GM21786 (cell line): ENCODE measurements around the gene CD59.
A peak's percentile ranks its signal among the peaks of the same experiment; 100 is the strongest.

ENCODE experiments used
- ATAC-seq: cut with Tn5 transposase; IDR thresholded peaks from one replicate; pipeline ENCODE4 v1.9.1; 2021; ENCODE audit not compliant: unreplicated experiment

CD59 gene, protein sequence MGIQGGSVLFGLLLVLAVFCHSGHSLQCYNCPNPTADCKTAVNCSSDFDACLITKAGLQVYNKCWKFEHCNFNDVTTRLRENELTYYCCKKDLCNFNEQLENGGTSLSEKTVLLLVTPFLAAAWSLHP

GRCh38 chr11:33736148-33736812, at the start of gene CD59:
Gene CD59 (minus strand): TSS chr11:33736423. CDS start chr11:33722445, 13,978 bp downstream.
- ATAC-seq: peak; percentile 56

DNA sequence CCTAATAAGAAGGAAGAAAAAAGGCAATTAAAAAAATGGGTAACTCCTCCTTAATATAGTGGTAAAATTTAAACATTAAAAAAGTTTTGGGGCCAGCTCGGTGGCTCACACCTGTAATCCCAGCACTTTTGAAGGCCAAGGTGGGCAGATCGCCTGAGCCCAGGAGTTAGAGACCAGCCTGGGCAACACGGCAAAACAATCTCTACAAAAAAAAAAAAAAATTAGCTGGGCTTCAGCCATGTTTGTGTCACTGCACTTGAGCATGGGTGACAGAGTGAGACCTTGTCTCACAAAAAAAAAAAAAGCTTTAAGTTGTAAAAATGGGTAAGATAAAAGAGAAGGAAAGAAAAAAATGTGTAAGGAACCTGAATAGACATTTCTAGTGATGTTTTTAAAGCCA, 49.4 kb upstream of the CD59 start:
- ATAC-seq: no peak

GRCh38 chr11:33779849-33780528, 43.8 kb upstream of the CD59 start:
- no peak for ATAC-seq

- ATAC-seq: no peak
Measured at GRCh38 chr11:33778675-33779074, 42.5 kb upstream of the CD59 start.

DNA sequence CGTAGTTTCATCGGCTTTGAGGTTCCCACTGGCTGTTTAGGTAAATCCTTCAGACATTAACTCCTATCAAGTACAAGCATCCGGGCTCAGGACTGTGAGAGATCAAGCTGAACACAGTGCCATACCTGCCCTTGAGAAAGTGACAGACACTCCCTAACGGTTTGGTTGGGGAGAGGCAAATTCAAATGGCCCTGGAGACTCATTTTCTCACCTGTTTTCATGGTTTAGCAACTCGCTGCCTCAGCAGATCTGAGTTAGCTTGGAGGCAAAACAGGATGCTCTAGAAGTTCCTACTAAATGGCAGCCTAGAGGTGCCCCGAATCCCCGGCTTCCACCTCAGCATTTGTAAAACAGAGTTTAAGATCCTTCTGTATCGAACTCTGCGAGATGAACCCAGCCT, 41.7 kb upstream of the CD59 start:
- ATAC-seq: no peak

GRCh38 chr11:33775832-33776470, 39.7 kb upstream of the CD59 start:
- peak; percentile 42 for ATAC-seq

DNA sequence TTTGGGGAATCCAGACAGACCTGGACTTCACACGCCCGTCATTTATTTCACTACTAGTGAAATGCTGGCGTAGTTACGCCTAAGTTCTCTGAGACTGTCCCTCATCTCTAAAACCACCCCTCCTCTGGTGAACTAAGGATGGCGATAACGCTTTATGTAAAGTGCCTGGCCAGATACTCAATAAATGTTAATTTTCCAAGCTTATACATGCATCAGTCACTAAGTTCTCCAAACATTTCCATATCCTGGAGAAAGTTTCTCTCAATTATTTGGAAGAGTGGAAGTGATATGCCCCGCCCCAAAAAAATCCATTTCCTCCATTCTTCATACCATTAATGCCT, 39.2 kb upstream of the CD59 start:
- no peak for ATAC-seq

DNA sequence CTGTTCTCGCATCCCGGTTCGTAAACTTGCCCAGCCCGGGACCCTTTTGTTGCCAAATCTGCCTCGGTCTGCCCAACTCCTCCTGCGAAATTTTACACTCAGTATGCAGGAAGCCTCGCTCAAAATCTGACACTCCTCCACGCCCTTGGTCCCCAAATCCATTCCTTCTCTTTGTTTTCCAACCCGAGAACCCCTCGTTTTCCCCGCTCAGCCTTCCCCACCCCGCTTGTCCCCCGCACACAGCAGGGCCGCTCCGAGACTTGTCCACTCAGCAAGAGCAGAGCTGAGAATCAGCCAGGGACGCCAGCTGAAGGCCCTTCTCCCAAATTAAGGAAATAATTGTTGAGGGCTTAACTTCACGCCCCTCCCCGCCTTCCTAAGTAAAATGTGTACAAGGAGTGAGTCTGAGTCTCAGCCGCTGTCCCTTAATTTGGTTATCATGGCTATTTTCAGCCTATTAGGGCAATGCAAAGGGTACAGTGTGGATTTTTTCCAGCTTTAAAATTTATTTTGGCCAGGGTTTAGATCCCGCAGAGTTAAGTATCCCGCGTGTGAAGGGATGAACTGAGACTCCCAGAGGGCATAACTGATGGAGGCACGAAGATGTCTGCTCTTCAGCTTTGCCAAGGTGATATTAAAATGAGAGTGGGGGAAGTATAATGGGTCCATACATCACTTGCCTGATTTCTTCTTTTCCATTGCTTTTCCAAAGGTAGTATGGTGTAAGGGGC, 38.7 kb upstream of the CD59 start:
- ATAC-seq: no peak

DNA sequence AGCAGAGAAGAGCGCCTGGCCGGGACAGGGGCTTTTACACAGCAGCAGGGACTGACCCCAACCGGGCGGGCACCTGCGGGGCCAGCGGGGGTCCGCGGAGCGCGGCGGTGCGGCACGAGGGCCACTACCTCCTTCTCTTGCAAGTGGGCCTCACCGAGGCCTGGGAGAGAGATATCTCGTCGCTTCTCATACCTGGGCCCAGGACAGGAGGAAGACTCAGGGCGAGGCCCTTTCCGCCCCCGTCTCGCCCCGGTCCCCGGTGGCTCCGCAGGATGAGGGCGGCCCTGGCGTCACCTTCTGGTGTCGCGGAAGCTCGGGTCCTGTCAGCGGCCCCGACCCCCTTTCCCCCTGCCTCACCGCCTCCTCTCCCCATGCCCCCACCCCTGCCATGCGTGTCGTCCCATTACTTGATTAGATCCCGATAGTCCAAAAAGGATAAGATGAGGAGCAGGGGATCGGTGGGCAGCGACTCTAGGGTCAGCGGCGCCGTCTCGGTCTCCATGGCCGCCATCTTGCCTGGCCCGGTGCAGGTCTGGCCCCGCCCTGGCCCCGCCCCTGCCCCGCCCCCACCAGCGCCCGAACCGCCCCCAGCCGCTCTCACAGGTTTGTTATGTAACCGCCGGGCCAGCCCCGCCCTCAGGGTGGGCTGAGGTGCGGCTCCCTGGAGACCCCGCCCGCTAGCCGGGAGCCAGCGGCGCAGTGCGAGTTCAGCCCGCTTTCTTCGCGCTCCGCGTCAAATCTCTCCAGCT, 37.9 kb upstream of the CD59 start, which contains the start of gene FBXO3:
FBXO3 (minus strand) TSS at position 534 of the 749 bp plus-strand sequence; CDS start at position 511, 23 bp downstream.
- ATAC-seq: peak; percentile 64

- peak; percentile 30 for ATAC-seq
Measured at GRCh38 chr11:33773404-33773986, 37.3 kb upstream of the CD59 start.

DNA sequence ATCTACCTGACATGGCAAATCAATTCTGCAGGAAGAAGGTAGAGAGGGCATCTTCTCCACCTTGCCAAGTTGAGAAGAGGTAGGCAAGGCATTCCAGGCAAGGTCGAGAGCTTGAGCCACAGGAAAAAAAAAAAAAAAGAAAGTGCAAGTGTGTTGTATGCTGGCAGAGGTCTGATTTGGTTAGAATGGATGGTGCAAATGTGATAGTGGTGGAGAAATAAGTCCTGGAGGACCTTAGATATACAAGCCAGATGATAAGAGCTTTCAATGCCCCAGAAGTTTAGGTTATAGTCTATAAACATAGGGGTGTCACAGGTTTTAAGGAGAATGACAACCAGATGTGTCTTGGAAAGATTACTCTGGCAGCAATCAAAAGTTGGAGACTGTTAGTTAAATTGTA, 36.6 kb upstream of the CD59 start:
- ATAC-seq: no peak

DNA sequence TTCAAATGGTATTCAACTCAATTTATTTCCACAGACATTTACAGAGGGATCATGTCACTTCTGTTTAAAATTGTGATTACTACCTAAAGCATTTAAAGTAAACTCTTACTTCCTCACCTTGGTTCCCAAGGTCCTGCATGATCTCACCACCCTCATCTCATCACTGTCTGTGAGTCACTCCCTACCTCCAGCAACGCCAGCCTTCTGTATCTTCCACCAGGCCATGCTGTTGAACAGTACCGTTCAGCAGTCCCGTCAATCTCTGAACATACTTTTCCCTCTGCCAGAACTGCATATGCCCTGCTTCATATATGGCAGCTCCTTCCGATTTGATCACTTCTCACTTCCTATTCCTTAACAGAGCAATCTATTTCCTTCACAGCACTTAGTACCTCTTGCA, 36.1 kb upstream of the CD59 start:
- ATAC-seq: no peak

DNA sequence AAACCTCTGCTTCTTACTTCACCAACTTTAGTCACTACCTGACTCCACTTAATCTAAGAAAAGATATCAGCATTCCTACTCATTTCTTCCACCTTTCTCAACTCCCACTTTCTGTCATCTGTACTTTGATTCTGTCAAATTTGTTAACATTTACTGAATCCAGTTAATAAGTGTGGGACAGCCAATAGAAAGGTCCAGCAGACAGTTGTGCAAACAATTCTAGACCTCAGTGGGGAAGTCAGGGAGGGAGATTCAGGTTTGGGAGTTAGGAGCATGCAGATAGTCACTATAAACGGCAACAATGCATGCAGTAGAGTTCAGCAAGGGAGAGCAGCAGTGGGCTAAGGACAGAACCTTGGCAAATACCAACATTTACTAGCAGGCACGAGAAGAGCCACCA, 34.0 kb upstream of the CD59 start:
- no peak for ATAC-seq

- ATAC-seq: no peak
Measured at GRCh38 chr11:33769542-33769941, 33.3 kb upstream of the CD59 start.

GRCh38 chr11:33767624-33768023, 31.4 kb upstream of the CD59 start:
- ATAC-seq: no peak

GRCh38 chr11:33766085-33766484, 29.9 kb upstream of the CD59 start:
- no peak for ATAC-seq

- ATAC-seq: peak; percentile 93
Measured at GRCh38 chr11:33761471-33761870, 25.2 kb upstream of the CD59 start.

DNA sequence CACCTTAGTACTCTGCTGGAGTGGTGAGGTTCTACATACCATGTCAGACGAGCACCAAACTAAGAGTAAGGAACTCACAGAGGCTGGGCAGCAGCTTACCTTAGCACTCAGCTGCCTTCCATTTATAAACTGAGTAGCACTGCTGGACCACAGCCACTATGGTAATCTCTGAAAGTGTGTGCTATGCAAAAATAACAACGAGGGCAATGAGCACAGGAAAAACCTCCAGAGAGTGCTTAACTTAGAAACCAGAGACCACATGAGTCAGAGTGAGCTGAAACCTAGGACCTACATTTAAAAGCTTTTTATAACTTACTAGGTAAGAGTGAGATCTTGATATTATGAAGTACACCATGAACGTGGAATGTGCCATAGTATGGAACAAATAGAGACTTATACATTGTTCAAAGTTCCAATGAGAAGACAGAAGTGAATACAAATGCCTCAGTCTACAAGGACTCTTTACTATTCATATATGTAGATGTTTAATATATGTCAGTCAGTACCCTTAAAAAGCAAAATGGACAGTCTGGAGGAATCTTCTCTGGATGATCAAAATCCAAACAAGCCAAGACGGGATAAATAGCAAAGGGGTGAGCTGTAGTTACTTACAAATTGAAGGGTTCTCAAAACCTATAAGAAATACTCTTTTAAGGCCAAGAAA, 17.2 kb upstream of the CD59 start:
- peak; percentile 99 for ATAC-seq

DNA sequence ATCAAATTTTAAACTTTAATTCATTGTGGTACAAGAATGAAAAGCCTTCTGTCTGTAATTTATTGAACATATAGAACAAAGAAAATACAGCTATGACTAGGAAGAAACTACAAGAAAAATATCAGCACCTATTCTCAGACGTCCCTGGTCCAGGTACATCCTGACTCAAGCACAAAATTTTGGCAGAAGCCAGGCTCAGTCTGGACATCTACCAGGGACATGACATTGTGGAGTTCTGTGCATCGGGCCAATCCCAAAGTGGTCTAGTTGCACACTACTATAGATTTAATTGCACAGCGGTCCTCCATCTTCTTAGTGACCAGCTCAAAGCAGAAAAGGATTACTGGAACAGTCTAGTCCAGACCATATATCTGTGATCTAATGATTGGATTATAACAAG, 15.7 kb upstream of the CD59 start:
- no peak for ATAC-seq

DNA sequence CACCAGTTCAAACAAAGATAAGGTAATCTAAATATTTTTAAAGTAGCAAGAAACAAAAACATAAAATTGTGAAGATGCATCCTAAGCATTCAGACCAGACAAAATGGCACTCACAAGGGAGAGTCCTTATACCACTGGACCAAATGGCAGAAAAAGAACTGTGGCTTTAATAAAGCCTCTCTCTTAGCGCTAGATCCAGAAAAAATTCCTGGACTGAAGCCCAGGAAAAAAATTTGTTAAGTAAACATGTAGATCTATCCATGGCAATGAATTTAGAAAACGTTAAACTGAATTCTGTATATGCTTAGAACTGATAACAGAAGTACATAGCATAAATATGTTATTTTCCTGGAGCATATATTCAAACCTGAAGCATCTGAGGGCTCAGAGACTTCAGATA, 11.8 kb upstream of the CD59 start:
- ATAC-seq: no peak
